COLO668 (cell line): Measurements from ENCODE around the gene TTC27.
"Not testable (repeated sequence)": the region's sequence is repeated elsewhere in the genome, so short reads cannot be mapped to it uniquely, and the experiment has no call there.

ENCODE experiments used
- DNase-seq: peaks from one replicate; lab custom pipeline; 2025; ENCODE audit not compliant: unreplicated experiment; lab: John Stamatoyannopoulos, UW

The TTC27 gene

GRCh38 chr2:32718752-32719151, 90.9 kb downstream of the TTC27 start:
- DNase-seq: no peak

DNA sequence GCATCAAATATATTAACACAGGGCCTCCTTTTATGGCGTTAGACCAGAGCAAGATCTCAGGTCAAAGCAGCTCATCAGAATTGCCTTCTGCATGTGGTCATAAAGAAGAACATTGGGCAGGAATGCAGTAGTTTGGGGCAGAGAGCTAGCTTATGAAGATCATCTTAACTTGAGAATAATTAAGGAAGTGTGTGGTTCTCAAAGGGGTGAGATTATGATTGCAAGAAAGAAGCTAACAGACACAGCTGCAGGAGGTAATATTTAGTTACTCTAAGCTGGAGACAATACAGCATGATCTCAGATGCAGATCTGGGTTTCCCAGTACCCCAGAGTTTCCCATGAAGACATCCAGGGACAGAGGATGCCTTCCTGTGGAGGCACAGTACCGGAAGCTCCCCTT, 91.6 kb downstream of the TTC27 start:
- DNase-seq: no peak

DNA sequence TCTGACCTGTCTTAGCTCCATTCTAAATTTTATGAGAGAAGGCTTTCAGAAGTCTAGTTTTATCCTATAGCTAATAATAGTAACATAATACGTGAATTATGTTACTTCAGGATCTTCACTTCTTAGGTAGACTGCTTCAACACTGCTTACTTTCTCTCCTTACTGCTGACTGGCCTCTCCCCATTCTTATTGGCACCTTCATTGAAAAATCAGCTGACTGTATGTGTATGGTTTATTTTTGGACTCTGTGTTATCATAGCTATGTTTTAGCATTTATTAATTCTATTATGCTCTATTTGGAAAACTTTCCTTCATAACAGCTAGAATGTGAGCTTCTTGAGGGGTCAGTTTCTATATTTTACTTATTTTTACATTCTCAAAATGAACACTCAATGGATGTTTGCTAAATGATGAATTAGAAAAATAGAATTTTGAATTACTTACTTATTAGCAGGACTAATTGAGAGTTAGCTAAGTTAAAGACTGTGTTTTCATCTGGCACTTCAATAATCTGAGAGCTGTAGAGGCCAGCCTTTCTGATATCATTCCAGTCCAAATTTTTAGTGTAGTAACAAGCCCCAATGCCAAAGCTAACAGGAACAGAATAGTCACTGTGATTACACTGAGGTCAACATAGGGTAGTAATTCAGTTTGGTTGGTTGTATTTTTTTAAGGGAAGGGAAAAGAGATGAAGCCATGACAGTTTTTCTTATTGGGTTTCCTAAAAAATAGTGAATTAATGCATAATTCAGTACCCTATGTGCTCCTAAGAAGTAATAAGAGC, 92.3 kb downstream of the TTC27 start:
- no peak for DNase-seq

DNA sequence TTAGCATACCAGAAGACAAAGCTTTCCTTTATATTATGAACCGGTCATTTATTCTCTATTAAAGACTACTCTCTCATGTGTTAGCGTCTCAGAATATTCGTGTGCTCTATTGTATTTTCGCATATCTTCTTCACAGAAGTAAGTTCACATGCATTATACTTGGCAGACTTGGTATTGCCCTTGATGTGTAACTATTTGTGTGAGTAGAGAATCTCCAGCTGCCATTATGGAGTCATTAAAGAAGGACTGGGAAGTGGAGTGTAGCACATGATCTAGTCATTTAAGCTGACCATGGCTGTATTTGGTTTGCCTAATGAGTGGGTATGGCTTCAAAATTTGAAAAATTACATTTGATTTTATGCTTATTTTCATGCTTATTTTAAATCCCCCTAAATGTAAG, 92.9 kb downstream of the TTC27 start:
- DNase-seq: no peak

DNA sequence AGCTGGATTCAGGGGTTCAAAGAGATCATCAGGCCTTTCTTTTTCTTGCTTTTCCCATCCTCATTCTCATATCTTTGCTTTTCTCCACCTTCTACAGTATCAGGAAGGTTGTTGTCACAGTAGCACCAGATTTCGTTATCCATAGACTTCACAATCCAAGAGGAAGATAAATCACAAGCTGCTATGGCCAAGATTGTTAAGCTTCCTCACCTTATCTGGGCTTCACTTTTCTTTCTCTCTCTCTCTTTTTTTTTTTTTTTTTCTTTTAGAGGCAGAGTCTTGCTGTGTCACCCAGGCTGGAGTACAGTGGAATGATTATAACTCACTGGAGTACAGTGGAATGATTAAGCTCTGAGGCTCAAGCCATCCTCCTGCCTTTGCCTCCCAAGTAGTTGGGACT, 93.5 kb downstream of the TTC27 start:
- DNase-seq: no peak

GRCh38 chr2:32723467-32724079, 95.7 kb downstream of the TTC27 start:
- no peak for DNase-seq

- not testable (repeated sequence) for DNase-seq
These were observed 98.8 kb downstream of the TTC27 start for GRCh38 chr2:32726678-32727077.

DNA sequence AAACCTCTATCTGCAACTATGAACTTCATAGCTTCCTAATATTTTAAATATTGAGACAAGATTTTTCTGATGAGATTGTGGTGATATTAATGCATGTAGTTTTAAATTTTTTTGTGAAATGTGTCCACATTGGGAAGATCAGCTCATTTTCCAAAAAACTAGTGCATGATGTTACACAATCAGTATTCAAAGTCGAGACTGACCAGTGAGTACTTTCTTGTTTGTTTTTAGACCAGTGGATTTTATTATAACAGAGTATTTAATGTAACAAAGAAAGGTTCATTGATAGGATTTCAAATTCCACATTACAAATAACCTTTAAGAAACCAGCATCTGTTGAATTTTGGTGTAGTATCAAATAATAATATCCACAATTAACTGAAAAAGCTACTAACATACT, 99.3 kb downstream of the TTC27 start:
- DNase-seq: no peak

DNA sequence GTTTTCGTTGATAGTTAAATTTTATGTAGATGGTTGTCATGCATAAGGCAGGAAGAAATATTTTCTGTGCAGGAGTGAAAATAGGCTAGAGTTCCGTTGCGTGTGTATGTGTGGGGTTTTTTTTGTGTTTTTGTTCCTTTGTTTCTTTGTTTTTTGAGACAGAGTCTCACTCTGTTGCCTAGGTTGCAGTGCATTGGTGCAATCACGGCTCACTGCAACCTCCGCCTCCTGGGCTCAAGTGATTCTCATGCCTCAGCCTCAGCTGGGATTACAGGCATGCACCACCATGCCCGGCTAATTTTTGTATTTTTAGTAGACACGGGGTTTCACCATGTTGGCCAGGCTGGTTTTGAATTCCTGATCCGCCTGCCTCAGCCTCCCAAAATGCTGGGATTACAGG, 103.1 kb downstream of the TTC27 start:
- DNase-seq: not testable (repeated sequence)

GRCh38 chr2:32732120-32732519, 104.3 kb downstream of the TTC27 start:
- DNase-seq: no peak

DNA sequence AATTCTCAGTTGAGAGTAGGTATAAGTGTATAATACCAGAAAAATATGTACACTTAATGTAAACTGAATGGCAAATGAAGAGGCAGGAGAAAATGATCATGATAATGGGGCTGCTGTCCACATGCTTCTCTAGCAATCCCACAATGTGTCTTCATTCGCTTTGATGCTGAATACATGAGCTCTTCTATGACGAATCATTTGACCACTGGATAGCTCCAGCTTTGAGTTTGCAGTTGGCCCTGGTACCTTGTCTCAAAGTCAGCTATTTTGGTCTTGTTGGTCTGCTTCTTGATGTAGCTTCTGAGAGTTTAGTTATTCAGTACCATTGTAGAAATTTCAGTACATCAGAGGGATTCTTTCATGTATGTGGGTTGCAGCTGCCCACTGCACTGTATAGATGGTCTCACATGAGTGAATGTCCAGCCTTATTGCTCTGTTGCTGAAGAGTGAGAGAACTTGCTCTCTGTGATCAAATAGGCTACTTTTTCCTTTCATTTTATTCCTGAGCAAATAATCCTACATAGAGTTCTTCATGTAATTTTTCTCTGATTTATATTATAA, 105.1 kb downstream of the TTC27 start:
- DNase-seq: no peak

DNA sequence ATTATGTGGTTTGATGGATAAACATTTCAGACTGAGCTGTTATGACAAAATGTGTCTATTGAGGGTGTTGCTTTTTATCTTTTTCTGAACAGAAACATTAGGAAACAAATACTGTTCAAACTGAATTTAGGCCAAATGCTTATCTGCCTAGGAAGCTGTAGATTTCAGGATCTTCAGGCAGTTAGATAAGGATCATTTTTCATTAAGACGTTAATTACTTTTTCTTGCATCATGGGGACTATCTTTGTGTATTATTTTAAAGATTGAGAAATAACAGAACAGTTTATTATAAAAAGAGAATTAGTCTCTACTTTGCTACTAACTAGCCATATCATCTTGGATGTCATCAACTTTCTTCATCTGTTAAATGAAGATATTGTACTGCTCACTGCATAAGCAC, 107.5 kb downstream of the TTC27 start:
- DNase-seq: no peak

GRCh38 chr2:32738939-32739338, 111.1 kb downstream of the TTC27 start:
- no peak for DNase-seq

DNA sequence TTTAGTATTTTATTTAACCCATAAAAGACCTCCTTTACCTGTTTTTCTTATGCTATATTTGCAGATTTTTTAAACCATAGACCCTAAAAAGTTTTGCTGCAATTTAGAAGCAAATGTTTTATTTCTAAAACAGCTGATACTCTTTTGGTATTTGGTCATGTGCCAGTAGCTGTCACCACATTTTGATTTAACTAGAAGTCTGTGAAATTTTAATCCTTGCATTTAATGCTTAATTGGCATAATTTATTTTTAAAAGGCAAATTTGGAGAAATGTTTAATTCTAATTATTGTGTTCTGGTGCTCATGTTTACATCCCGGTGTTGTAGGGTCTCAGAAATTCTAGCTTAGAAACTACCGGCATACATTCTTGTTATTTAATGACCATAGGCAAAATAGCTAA, 111.8 kb downstream of the TTC27 start:
- no peak for DNase-seq

GRCh38 chr2:32741575-32741974, 113.7 kb downstream of the TTC27 start:
- no peak for DNase-seq

DNA sequence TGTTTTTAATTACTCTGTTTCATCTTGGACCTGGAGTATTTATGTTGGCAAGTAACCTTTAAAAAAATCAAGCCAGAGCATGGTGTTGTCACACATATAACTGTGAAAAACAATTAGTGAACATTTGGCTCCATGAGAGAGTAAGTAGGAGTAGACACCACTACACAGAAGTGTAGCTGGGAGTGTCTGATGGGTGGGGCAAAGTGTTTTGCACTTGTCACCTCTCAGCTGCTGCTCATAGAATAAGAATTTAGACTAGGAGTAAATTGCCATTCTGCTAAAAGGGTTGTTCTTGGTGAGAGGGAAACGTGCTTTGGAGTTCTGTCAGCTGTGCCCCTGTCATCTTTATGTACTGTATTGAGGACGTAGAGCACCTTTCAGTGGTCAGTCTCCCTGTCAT, 114.5 kb downstream of the TTC27 start:
- no peak for DNase-seq

DNA sequence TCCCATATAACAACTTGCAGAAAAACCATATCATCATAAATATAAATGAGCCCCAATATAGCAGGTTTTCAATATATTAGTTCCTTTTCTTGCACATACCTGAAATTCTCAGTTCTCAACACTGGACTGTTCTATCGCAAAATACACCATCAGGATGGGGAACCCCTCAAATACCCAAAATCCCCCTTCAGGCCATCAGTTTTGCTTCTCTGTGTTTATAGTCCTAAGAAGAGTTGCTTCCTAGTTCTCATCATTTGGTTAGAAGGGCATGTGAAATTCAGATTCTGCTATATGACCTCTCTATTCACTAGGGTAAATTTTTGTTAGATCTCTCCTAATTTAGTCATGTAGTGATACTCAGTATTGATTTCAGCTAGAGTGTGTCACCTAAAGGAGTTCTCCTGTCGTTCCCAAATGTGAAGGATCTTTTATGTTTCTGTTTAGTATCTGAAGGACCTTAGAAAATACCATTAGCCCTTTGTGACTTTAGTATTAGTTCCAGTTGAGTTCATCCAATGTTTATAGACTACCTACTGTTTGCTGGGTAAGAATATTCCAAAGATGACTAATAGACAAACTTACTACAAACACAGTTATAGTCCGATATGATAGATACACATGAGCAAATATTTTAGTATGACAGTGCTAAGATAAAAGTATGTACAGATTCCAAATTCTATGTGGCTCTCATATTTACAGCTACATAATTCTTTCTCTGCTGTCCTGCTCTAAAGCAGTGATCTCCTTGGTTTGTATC, 115.8 kb downstream of the TTC27 start:
- DNase-seq: no peak

DNA sequence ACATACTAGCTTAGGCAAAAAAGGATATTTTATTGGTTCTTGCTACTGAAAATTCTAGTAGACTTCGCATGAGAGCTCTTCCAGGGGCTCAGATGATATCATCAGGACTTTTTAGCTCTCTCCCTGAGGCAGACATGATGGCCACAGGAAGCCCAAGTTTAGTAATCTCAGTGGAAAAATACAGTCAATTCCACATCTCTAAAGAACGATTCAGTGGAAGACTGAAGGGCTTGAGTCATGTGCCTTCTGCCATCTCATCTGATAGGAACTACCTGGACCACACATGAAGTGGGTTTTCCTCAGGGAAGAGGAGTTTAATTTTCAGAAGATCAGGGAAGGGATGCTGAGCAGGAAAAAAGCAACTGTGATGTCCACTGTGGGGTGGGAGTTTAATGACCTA, 117.3 kb downstream of the TTC27 start:
- no peak for DNase-seq

DNA sequence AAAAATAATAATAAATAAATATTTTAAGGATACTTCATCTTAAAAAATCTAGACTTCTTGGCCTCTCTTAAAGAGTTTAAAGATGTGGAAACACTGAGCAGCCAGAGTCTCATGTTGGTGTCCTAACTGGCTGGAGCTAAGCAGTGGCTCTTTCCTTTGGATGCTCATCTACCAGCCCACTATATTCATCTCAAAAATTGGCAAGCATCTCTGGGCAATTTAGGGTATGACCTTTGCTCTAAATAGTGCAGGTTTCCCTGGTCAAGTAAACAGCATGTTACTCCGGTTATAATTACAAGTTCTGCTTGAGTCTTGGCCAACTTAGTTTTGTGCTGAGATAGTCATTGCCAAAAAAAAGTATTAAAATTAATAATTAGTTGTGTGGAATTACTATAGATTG, 117.8 kb downstream of the TTC27 start:
- DNase-seq: no peak

GRCh38 chr2:32746669-32747068, 118.8 kb downstream of the TTC27 start:
- DNase-seq: no peak

DNA sequence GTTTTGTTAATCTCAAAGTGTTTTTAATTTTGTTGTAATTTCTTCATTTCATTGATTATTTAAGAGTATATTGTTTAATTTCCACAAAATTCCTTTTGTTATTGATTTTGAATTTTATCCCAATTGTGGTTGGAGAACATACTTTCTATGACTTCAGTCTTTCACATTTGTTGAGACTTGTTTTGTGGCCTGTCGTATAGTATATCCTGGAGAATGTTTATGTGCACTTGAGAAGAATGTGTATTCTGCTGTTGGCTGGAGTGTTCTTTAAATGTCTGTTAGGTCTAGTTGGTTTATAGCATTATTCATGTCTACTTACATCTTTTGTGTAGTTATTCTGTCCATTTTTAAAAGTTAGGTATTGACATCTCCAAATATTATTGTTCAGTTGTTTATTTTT, 120.3 kb downstream of the TTC27 start:
- DNase-seq: no peak

DNA sequence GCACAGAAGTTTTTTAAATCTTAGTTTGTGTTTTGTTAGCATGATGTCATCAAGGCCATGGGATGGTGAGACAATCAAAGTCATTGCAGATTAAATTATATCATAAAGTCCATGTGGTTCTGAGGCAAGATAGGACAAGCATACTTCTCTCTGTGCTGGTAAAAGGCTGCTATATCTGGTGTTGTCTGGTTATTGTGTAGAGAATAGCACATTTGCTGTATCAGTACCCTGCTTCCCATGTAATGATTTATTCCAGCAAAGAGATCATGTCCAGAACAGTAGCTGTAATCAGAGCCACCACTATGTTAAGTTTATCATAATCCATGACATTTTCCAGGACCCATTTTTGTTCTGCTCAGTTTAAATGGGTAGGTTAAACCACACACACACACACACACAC, 123.0 kb downstream of the TTC27 start:
- no peak for DNase-seq
